NOMO-1 treated with DMSO at 0.1 percent for 48 hours (cell line): ENCODE data around the gene NAA30.

Source experiments
- DNase-seq: peaks from one replicate; lab custom pipeline; 2025; ENCODE audit not compliant: unreplicated experiment; lab: John Stamatoyannopoulos, UW

The NAA30 gene

DNA sequence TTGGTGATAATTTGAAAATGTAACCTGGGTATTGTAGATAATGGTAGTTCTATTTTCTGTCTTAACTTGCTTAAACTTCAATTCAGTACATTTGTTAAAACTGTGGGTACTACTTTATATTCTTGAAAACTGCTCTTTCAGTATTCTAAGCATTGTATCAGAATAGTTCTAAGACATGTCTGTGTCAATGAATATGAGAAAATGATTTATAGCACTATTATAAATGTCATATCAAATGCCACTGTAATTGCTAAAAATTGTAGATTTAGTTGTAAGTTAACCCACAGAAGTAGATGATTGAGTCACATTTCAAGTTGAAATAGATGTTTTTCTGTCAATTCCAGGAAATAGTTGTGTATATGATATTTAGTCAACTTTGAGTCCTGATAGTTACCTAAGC lies 2.4 kb downstream of the NAA30 start:
- DNase-seq: no peak

DNA sequence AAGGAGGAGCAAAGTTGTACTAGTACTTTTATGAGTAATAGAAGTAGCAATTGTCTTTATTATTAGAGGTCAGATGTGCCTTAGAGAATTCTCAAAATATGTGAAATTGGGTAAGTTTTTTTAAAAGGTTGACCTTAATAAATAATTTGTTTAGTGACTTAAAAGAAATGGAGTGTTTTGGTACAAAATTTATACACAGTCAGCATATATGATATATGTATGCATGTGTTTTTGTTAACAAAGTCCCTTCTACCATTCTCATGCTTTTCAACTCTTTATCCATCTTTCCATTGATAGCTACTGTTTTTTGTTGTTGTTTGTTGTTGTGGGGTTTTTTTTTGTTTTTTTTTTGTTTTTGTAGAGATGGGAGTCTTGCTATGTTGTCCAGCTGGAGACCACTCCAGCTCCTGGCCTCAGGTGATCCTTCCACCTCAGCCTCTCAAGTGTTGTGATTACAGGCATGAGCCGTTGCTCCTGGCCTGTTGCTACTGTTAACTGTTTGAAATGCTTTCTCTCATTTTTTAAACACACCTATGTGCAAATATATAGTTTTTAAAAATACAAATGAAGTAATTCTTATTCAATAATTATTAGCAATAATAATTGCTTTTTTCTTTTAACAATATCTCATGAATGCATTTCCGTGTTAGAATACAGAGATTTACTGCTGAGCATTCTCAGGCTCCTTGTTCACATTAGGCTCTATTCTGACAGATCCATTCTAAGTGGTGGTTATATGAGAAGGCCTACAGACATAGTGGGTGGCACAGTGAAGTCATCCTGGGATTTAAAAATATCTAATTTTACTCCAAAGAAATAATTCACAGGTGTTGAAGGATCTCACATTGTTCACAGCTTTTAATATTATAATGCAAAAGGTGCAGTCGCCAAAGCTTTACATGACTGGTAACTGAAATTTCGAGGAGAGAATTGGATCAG lies 10.4 kb downstream of the NAA30 start:
- no peak for DNase-seq

DNA sequence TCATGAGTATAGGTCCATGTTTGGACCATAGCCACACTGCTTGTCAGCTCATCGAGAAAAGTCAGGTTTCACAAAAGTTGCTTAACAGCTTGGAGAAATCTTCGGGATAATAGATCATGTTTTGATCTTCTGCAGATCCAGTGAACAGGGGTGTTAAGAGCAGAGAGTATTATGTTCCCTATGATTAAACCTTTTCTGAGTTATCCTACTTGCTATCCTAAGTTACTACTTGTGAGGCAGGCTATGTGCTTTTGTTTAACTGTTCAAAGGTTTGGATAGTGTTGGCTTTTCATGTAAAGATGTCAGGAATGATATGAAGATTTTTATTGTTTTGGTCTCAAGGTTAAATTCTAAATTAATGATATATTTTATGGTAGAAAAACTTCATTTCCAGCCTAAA lies 11.1 kb downstream of the NAA30 start:
- no peak for DNase-seq

DNA sequence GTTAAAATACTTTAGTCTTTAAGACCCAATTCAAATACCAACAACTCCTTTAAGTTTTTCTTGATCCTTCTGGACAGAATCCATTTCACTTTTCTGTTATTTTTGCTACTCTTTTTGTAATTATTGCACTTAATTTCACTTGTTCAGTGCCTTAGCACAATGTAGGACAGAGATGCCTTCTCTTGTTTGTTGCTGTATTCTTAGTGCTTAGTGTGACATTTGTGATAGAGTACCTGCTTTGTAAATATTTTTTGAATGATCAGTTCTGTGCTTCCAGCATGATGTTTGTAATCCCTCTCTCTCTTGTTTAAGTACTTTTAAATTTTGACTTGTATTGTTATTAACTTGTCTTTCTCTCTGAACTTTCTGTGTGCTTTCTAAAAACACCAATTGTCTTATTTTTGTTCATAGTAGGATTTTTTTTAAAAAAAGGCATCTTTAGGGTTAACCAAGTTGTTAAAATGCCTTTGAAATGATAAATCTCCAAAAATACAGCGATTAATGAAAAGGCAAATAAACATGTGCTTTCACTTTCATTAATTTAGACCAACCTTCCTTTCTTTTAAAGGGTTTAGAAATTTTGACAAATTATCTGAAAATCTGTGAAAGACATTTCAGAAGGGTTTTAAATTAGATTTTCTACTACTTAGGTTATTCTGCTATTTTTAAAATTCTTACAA lies 11.9 kb downstream of the NAA30 start:
- DNase-seq: no peak

DNA sequence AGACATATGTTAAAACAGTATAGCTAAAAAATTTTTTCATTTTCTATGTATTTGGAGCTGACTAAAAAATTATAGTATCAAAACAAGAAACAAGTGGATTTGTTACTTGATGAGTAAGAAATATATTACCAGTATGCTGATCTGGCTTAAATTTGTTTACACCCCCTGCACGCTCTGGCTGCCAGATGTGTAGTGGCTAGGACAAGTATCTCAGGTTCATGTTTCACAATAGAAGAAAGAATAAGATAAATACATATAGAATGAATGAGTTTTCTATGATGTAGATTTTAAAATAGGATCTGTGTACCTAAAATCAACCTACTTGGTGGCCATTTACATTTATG lies 13.1 kb downstream of the NAA30 start:
- no peak for DNase-seq

DNA sequence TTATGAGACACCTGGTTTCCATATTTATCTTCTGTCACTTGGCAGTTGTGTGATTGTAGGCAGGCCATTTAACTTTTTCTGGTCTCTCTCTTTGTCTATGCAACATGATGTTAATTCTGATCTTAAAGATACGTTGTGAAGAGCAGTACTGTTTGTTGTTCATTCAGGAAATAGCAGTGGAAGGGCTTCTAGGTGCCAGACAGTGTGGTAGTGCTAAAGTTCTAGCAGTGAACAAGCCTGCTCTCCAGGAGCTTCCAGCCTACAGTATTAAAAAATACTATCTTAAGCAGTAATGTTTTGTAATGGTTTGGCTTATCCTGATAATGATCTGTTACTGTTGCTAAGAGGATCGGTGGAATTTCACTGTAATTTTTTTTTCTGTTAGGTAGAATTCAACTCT lies 15.2 kb downstream of the NAA30 start:
- DNase-seq: no peak

DNA sequence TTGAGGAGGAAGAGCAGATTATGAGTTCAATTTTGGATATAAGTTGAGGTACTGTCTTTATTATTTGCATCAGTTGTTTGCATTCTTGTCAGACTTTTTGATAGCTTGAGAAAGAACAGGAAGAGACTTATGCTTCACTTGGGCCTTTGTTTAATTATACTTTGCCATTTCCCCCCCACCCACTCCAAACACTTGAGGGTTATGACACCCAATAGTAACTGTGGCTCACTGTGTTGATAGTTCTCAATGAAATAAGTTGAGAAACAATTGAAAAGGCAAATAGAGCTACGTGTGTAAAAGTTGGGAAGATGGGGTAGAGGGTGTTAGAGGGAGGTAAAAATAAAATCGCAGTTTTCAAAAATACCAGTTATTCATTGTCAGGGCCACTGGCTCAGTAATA lies 17.7 kb downstream of the NAA30 start:
- DNase-seq: no peak

DNA sequence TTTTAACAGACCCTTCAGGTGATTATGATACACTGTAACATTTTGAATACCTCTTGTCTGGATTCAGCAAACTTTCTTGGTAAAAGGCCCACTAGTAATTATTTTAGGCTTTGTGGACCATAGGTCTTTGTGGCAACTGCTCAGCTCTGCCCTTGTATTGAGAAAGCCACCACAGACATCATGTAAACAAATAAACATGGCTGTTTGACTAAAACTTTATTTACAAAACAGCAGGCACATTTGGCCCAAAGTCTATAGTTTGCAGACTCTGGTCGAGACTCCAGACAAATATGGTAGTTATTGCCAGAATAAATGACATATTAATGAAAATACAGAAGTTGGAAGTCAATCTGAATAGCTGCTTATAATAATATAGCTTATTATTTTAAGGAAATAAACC lies 18.2 kb downstream of the NAA30 start:
- DNase-seq: no peak

DNA sequence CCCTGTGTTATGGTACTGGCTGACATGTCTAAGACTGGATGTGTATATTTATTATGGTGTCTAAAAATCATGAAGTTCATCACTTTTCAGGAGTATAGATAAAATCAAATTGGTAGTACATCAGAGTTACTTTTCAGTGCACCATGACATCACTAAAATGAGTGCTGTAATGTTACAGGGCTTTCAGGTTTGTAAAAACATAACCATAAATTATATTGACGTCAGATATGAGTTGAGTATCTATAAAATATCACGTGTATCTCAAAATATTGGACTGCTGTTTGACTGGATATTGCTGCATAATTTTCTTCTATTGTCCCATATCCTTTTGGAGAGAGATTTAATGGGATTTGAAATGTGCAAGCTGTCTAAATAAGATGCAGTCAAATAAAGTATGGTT lies 22.0 kb downstream of the NAA30 start:
- no peak for DNase-seq

DNA sequence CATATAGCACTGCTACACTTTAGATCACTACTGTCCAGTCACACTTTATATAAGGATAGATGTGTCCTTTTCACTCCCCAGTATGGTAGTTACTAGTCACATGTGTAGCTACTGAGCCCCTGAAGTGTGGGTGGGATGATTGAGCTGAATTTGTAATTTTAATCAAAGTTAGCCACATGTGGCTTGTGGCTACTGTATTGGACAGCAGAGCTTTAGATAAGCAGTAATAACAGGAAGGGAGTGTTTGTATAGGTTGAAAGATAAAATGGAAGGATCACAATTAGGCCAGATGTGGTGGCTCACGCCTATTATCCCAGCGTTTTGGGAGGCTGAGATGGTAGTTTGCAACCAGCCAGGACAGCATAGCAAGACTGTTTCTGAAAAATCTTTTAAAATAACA lies 23.5 kb downstream of the NAA30 start:
- DNase-seq: no peak

DNA sequence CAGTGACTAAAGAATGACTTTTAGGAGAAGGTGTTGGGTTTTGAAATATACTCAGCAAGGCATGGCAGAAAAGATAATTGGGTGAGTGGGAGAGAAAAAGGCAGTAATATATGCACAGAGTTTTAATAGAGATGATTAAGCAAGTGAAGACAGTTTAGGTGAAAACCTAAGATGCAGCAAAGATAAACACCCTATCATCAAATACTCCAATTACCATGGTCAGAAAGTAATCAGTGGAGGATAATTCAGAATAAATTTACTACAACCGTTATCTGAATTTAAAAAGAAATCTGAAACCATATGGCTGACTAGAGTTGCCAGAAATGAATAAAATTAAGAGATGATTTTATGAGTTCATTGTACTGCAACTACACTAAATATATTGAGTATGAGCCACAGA lies 26.8 kb downstream of the NAA30 start:
- DNase-seq: no peak

DNA sequence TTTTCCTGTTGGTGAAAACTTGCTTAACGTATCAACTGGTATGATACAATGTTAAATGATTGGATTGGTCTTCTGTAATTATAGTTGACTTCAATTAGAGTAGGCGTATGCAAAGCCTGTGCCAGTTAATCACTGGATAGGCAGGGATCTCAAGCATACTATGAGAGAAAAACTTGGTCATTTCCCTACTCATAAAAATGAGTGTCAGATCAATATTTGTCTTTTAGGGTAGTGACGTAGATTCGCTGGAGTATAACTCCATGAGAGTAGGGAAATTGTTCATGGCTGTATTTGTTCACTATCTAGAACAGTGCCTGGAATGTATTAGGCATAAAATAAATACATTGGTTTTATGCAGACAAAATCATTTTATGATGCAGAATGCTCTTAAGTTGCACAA lies 28.6 kb downstream of the NAA30 start:
- DNase-seq: no peak

DNA sequence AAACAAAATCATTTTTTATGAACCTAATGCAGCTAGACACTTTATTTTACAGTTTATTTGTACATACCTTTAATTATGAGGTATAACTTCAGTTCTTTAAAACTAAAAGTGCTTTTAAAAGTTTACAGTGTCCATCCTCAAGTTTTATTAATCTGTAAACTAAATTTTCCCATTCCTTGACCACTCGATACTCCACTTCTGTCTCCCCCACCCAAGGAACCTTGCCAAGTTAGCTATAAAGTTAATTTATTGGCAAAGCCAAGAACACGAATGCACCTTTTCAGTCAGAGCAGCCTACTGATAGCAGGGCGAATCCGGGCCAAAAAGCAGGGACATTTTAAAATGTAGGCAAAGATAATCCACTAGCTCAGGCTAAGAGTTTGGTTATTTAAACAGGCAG lies 29.6 kb downstream of the NAA30 start:
- DNase-seq: no peak

DNA sequence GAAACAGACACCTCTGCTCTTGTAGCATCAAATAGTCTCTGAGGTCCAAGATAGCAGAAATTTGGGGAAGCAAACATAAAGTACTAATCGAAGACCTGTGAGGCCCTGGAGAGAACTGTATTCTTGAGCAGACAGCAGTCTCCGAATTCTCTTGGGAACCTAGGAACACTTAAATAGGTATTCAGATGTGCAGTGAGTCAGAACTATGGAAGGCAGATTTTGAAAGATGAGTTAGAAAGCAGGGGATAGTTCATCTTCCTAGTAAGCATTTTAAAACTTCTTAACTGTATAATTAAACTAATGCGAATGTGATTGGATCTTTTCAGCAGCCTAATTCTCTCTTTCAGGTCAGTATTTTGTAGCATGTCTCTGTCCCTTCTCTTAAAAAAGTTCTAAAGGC lies 30.6 kb downstream of the NAA30 start:
- no peak for DNase-seq

DNA sequence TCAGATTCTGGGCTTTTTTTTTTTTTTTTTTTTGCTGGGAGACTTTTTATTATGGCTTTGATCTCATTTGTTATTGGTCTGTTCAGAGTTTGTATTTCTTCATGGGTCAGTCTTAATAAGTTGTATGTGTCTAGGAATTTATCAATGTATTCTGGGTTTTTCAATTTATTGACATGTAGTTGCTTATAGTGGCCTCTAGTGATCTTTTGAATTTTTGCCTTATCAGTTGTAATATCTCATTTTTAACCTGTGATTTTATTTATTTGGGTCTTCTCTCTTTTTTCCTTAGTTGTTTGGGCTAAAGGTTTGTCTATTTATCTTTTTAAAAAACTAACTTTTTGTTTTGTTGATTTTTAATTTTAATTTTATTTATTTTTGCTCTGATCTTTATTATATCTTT lies 45.5 kb downstream of the NAA30 start:
- DNase-seq: no peak

DNA sequence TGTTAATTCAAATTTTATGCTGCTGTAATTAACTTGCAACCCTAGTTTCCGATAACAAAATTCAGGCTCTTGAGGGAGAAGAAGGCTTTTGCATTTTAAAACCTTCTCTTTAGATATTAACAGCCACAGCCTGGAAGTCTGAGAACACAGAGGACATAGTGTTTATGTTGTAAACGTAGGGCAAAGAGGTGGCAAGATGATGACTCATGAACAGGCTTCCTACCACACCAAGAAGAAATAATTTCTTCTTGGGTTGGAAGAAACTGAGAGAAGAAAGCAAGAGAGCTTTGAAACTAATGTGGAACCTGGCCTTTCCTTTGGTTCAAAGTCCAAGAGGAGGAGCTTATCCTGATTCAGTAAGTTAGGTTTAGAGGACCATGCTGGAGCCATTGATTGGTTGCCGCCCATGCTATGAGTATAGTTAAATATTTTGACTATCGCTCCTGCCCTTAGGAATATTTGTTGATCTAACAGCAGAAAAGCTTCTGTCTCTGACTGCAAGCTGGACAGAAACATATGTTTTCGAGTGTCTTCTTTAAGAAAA lies 71.5 kb downstream of the NAA30 start:
- no peak for DNase-seq

DNA sequence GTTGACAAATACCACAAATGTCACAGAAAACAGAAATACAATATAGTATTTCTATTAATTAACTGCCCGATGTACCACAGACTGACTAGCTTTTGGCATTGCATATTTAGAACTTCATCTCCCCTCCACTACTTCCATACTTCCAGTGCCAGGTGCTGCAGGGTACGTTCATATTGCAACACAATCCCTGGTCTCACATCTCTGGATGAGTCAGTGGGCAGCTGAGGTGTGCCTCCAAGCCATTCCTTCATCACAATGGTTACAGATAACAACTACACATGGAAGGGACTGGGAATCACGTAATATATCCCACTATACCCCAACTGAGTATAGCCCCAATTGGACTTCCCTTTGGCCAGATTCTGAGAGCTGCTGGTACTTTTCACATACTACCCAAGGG lies 72.2 kb downstream of the NAA30 start:
- no peak for DNase-seq

DNA sequence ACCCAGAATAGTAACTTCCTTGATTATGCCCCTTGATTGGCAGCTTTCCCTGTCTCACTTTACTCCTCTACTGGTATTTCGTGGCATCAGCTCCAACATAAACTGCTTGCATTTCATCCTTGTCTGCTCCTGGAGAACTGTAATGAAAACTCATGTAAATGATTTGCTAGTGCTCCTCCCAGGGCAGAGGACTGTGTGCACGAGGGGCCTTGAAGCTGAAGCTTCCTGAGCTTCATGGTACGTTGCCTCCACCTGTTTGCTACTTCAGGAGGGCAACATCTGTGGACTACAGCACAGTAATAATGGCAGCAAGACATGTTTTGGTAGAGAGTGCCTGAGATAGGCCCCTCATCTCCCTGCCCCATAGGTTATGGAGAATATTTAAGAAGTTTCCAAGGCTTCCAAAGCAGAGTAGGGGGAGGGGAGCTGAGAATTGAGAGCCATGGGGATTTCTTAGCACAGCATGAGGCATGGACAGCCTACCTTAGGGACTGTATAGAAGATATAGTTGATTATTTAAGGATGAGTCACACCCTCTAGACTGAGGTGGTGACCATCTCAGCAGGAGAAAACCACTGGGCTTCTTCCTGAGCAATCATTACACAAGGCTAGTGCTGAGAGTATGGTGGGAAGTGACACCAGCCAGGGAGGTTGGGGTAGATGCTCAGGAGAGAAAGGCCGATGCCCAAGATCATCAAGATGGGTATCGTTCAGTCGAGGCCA lies 73.8 kb downstream of the NAA30 start:
- DNase-seq: no peak
